Medulla oblongata (tissue), 1 donor: Measurements from ENCODE around the gene LRRC8B.

Experiments
- DNase-seq: peaks from one replicate; pipeline ENCODE4 v3.0.0-alpha.2; 2015; ENCODE audit errors: extremely low spot score

Gene LRRC8B

DNA sequence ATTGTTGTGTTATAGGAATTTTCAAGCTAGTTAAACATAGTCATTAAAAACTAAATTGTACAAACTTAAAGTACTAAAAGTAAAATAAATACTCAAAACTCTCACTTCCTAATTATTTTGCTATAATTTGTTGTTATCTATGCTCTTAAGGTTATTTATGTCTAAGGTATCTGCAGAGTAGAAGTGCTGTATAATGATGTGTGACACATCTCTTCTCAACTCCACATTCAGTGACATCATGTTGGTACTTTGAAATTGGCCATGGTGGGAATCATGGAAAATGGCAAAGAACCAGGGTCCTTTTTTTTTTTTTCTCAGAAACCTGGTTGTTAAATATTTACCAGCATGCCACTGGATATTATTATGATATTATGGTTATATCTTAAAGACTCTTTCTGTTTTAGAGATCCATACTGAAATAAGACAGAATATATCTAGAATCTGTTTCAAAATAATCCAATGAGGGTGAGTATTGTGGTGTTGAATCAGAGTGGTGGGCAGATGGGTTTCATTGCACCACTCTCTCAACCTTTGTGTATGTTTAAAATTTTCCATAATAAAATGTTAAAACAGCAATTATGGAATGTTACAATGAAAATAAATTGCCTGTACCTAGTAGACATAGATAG is 22.4 kb downstream of the LRRC8B start:
- no peak for DNase-seq

DNA sequence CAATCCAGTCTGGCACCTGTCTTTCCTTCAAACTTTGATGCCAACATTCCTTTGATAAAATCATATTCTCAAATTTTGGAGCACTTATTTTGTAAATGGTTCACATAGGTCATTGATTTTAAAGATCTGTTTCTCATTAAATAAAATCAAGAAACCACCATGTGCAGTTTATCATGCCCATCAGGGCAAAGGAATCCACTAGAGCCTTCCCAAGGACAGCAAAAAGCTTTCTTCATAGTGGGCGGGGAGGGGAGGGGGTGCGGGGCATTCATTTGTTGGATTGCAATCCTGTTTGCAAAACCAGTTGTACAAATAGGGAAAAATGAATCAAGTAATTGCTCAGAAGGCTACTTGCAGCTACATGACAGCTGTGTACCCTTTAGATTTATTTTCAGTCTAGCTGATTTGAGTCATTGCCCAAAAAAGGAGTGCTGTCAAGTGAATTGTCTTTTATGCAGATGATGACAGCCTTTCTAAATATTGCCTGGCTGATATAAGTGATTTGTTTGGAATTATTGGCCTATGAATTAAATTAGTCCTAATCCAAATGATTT is 23.0 kb downstream of the LRRC8B start:
- no peak for DNase-seq

DNA sequence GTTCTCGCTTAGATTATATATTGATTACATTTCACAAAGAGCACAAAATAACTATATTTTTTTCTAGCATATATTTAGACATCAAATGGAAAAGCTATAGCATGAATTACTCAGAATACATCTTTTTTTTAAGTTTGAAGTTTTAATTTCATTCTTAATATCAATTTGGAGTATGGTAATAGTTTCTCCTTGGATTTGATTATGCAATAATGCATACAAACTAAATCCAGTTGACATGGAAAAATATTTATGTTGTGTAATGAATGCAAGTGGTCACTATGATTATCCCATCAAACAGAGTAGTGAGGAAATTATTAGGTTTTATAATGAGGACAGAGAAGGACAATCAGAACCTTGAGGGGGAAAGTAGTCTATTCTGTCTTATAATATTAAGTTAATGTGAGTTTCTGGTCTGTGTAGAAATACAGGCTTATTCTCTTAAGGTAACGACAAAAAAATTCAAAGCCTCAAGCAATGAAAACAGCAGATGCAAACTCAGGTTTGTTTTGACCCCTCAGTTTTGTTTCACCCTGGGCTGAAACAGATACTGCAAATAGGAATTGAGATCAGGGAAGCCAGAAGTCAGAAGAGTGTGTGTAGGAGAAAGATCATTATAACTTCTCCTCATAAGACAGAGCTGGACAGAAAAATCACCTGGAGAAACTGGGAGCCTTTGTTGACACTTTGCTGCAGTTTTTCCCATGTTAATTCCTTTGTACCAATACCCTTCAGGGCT is 23.7 kb downstream of the LRRC8B start:
- no peak for DNase-seq

DNA sequence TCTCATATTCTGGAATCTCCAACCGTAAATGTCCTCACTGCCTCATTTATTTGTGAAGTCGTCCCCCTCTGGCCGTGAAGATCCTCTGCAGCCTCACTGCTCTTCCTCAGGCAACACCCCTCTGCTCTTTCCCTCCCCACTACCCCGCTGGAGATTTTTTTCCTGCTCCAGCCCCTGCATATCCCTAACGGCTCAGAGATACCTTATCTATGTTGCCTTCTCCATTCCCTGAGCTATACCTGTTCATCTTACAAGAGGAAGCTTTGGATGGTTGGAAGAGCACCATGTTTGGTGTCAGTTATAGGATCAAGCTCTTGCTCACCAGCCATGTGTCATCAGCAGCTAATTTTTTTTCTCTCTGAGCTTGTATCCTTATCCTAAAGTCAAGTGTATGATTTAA is 26.4 kb downstream of the LRRC8B start:
- no peak for DNase-seq

DNA sequence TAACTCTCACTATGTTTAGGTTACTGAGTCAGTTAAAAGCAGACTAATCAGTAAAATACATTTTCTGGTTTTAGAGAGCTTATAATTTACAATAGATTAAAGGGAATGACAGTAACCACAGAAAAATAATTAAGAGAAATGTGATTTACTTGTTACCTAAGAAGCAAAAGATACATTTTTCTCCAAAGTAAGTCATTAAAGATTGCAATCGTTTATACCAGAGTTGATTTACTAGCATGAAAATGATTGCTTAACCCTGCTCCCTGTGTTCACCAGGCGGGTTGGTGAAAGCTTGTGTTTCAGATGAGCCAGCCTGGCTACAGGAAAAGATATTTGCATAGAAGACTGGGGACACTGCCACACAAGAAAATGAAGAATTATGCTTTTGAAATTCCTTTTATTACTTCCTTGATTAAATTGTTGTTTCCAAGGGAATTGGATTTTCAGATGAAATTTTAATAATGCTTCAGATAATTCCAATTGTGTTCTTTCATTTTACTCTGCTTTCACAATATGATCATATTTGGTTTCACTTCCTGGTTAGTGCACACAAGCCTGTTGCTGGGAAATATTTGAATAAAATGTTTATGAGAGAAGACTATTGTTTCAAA is 27.9 kb downstream of the LRRC8B start:
- DNase-seq: peak; percentile 55

DNA sequence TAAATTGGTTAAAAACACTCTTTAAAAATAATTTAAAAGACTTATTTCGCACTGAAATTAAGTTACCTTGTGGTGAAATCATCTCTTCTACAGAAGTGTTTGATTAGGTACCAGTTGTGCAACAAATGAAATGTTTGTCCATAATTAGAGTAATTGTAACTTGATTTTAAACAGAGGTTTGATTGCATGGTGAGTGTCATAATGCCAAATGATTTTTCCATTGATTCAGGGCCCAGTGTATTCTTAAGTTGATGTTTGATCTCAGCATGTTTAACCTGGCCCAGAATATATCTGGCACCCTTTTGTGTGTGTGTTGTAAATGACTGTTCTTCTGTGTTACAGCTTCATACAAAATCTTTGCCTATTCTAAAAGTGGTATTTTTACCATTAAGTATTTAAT is 28.5 kb downstream of the LRRC8B start:
- DNase-seq: no peak

DNA sequence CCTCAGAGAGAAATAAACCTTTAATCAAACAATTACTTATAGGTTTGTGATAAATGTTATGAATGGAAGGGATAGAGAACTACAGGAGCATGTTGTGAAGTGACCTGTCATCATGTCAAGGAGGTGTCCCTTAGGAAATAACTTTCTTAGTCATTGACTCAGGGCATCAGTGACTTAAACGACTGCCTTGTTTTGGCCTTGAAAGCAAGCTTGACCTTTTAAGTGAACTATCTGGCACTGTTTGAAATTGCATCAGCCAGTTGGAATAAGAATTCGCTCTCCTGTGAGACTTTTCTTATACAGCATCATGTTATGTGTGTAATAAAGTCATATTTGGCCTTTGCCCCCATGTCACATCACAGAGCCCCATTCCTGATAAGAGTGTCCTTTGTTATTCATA is 30.9 kb downstream of the LRRC8B start:
- no peak for DNase-seq

DNA sequence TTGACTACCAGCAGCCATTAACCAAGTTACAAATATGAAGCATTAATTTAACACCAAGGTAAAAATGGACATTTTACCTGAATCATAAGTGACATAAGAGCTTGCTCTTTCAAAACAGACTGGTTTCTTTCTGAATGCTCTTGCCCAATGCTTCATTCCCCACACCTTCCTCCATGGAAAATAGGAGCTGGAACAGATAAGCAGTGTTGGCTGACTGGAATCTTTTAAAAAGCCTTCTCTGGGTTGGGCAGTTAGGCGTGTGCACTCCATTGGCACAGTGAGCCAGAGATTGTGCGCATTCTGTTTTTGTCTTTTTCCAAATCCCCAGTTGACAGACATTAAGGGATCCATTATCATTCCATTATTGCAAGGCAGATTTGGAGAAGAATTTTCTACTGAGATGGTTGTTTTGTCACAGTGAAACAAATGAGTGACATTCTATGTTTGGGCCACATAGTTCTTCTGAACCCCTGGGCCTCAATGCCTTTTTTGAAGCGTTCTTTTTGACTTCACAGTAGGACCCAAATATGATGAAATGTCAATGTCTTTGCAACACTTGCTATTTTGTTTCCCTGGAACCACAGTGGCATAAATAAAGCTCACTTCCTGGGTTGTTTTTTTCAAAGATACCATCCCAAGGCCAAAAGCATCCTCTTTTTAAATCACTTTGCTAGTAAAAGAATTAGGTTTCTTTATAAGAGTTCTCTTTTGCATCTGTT is 32.3 kb downstream of the LRRC8B start:
- no peak for DNase-seq

DNA sequence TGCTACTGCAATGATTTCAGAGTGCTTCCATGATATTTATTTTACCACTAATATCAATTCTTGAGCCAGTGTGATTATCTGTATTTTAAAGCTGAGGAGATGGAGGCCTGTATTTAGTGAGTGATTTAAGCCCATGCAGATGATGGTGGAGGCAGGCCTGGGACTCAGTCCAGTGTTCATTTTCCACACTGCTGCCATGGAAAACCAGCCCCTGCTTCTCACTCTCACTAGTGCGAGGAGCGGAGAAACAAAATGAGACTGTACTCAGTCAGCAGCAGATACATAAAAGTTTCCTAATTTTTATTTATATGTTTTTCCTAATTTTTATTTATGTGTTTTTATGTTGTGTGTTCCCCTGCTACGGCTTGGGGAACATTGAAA is 32.8 kb downstream of the LRRC8B start:
- peak; percentile 43 for DNase-seq

DNA sequence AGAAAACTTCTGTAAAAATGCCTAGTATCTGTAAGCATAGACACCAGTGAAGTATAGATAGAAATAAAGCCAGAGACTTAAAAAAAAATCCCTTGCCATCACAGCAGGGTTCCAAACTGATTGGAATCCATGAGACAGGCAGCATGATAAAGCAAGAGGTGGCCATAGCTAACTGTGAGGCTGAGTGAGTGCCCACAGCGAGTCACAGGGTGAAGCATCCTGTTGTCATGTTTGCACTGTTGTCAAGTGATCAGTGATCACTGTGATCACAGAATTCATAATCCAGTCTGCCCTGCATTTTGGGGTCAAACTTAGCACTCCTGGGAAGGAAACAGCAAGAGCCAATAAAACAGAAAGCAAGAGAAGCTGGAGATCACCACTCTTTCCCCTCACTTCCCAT is 33.3 kb downstream of the LRRC8B start:
- DNase-seq: no peak

DNA sequence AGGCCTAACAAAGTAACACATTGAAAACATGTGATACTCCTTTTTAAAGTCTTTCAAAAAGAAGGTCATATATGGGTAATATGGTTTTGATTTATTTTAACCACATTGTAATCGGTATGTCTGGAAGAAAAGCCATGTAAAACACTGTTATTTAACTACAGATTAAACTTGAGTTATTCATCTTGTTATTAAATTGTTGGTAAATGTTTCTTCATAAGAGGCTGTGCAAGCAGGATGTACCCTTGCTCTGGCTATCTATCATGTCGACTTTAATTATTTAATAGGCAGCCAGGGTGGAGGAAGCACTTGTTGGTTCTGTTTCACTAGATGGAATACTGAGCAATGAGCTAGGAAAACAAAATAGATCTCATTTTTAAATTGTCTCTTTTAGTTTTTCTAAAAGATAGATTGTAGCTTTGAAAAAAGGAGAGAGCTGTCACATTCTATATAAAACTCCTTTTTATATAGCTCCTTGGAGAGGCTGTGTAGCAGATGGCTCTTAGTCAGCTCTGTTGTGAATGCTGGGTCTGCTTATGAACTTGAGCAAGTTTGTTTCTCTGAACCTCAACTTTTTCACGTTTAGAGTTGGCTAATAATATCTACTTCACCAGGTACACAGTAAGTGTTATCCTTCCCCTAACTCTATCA is 39.5 kb downstream of the LRRC8B start:
- DNase-seq: no peak

DNA sequence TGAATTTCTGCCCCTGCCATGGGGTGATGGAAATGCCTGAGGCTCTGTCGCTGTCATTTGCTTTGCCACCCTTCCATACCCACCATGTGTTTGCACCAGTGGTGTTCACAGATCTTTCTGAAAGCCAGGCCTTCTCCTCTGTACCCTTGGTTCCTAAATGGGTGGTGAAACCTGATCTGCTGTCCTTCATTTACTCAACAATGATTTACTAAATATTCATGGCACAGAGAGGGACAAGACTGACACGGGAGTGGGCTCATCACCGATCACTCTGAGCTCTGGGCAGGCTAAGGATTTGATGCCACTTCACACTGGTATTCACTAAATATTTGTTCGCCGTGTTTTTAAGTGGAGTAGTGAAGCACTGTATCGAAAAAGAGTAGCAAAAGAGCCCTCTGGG is 40.9 kb downstream of the LRRC8B start:
- no peak for DNase-seq

DNA sequence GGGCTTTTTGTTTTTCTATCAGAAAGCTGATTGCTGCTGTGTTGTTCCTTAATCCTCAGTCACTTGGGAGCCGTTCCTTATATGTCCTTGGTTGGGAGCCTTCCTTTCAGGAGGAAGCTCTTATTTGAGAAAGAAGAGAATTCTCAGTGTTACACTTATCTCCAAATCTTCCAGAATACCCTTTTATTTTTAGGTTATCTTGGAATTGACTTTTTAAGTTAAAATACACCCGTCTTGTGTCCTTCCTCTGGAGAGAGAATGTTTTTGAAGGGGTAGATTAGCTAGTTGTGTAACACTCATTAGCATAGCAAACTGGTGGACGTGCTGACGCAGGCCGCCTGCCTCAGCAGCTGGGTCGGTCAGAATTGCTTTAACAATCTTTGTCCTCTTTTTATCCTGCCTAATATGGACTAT is 42.1 kb downstream of the LRRC8B start:
- DNase-seq: peak; percentile 88

DNA sequence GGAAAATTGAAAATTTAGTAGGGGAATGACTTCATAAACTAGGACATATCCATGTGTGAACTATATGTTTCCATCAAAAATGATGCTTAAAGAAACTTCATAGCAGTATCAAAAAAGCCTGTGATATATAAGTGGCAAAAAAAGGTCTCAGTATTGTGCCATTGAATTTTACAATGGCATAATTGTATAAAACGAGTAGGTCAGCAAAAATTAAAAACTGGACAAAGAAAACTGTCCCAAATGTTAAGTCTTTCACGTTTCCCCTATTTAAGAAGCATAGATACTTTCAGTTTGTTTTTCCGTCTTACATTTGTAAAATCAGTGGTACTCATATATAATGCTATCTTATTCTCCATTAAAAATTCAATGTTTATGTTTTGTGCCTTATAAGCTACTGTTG is 43.2 kb downstream of the LRRC8B start:
- DNase-seq: no peak

DNA sequence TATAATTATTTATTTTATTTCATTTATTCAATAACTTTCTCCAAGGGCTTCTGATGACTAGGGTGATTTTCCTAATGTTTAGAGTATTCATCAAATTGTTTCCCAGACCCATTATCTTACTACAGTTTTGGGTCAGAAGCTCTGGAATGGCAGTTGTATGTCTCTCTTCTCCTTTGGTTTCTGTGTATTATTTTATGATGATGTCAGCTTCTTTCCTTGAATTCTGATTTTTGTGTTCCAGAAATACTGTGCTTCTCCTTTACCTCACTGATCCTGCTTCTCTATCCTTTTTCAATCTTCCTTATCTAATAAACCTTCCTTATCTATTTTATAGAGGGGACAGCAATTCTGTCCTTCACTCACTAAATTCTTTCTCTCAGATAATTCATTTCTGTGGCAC is 48.8 kb downstream of the LRRC8B start:
- DNase-seq: no peak

DNA sequence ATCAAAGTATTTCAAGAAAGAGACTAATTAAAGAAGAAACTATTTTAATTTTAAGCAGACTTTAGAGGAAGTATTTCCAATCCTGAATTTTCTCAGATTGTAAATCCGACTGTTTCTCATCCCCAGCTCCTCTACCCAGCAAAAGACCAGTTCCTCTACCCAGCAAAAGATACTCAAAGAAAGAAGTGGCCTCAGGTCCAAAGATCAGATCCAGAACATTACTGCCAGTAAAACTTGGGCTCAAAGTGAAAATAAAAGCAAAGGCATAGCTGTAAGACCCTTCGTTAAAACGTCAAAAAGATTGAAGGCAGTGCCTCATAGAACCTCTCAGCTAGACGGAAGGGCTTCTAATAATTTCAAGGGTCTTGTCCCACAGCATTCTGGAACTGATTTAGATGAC is 50.0 kb downstream of the LRRC8B start:
- no peak for DNase-seq

DNA sequence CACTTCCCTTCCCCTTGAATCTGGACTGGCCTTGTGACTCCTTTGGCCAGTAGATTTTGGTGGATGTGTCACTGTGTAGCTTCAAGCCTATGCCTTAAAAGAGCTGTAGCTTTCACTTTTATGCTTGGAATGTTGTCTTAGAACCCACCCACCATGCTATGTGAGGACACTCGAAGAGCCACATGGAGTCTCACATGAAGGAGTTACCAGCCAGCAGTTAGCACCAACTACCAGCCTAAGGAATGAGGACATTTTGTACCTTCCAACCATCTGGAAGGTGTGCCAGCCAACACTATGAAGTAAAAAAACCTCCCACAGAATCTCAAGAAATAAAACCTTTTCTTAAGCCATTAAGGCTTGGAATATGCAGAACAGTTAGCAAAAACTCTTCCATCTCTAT is 50.6 kb downstream of the LRRC8B start:
- DNase-seq: no peak

DNA sequence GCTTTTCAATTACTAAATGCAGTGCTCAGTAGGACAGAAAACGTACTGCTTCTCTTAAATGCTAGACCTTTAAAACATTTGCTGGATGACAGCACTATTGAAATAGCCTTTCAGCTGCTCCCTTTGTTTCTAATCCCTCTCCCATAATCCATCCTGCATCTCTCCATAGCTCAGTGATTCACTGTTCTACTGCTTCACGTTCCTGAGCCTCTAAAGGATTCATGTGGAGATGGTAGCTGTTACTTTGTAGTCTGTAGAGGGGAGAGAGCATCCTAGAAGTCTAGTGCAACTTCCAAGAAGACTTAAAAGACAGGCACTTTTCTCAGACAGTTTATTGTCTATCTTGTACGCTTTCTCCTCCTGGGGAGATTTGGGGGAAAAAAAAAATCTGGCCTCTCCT is 51.4 kb downstream of the LRRC8B start:
- no peak for DNase-seq

DNA sequence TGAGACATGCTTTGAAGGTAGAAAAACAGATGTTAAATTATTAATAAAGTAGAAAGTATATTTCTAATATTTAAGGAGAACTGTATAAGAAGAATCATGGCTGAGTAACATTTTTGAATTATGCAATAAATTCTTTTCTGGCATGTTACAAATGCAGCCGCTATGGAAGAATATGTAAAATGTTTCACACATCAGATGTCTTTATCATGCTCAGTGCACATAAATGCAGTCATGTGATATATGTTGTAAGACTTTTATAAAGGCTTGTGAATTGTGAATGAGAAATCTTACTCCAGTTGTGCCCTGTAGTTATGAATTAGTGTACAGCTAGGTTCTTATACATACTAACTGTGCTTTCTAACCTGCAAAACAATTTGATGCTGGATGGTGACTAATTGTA is 53.5 kb downstream of the LRRC8B start:
- DNase-seq: no peak

DNA sequence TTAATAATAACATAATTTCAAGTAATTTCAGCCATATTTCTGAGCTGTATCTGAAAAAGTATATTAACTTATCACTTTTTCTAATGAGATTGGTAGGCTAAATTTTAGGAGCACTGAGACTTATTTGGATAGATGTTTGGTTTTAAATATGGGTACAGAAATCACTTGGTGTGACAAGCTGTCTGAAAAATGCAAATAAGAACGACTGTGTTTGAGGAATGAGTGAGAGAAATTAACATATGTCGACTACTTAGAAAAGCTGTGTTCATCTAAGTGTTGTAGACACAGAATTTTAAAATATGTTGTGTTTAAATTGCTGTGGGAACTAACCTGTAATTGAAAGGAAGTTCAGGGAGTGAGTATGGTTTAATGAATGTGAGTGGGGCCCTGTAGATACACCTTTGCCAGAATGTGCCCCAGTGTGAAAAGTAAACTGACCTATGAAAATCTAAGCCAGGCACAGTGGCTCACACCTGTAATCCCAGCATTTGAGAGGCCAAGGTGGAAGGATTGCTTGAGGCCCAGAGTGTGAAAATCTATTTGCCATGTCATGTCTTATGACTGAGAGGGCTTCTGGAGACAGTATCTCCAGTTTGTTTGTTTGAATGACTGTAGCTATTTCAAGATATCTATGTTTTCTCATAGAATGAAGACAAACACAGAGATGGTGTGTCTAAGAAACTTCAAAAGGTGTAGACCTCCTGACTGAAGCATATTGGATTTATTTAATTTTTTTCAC is 54.5 kb downstream of the LRRC8B start:
- DNase-seq: no peak

DNA sequence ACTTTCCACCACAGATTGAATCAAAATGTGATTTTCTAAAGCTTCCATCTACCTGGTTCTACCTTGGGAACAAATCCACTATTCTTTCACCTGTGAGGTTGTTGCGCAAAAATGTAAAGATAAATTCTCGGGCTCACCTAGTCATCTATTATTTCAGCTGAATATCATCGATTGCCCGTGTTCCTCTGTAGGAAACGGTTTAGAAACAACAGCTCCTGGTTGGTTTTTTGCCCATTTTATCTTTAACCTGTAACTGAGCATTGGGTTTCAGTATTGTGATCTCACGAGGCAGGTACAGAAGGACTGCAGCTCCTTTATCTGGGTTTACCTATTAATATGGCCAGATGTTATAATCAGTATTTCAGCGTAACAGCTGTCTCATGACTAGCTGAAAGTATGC is 55.4 kb downstream of the LRRC8B start:
- DNase-seq: no peak
